Lung (tissue), 12 donors: ENCODE results near the gene IL2RG. TPM values are rescaled to one million over a fixed set of nuclear protein-coding genes. Genes with fewer than 3 reads are reported as not detected.

Source experiments
- ATAC-seq: fragments of 200-7000 bp; cut with Tn5 transposase; one replicate; pipeline ENCODE4 v1.9.1; 2020; ENCODE audit warnings: moderate number of reproducible peaks; ENCODE audit not compliant: insufficient read depth, low FRiP score
- DNase-seq, 3 donors: peaks; one replicate each; pipeline ENCODE4 v3.0.0-alpha.2; 2013 to 2017
- H3K27ac ChIP-seq, 2 donors: one replicate each; pipeline ENCODE4 v1.5.1; 2013; ENCODE audit warnings: mild to moderate bottlenecking in 2 of 2, moderate library complexity in 2 of 2, control low read depth in 1 of 2, inconsistent platforms in 1 of 2, low read depth in 1 of 2, low read length in 1 of 2
- H3K27me3 ChIP-seq, 3 donors: one replicate each; pipeline ENCODE4 v1.5.1; 2013; ENCODE audit warnings: low read length in 2 of 3; ENCODE audit not compliant: control insufficient read depth in 3 of 3, insufficient read depth in 3 of 3
- H3K36me3 ChIP-seq, 4 donors: one replicate each; pipeline ENCODE4 v1.5.1; 2013; ENCODE audit warnings: low read length in 4 of 4, mild to moderate bottlenecking in 1 of 4, moderate library complexity in 1 of 4; ENCODE audit not compliant: control insufficient read depth in 4 of 4, insufficient read depth in 4 of 4
- H3K4me1 ChIP-seq, 5 donors: one replicate each; pipeline ENCODE4 v1.5.1; 2013; ENCODE audit warnings: low read length in 5 of 5, mild to moderate bottlenecking in 2 of 5, moderate library complexity in 1 of 5; ENCODE audit not compliant: control insufficient read depth in 5 of 5, insufficient read depth in 5 of 5
- H3K4me3 ChIP-seq: one replicate; pipeline ENCODE4 v1.5.1; 2013; ENCODE audit warnings: mild to moderate bottlenecking, control low read depth, moderate library complexity
- H3K9ac ChIP-seq, 2 donors: one replicate each; pipeline ENCODE4 v1.5.1; 2013; ENCODE audit warnings: low read length in 2 of 2, control low read depth in 1 of 2; ENCODE audit not compliant: insufficient read depth in 1 of 2
- H3K9me3 ChIP-seq, 4 donors: one replicate each; pipeline ENCODE4 v1.5.1; 2013; ENCODE audit warnings: low read length in 3 of 4, mild to moderate bottlenecking in 1 of 4, moderate library complexity in 1 of 4; ENCODE audit not compliant: control insufficient read depth in 4 of 4, insufficient read depth in 3 of 4
- WGBS, 2 donors: extraction: QIAGEN DNeasy Blood & Tissue Kit; methylation state at CpG; one replicate each; pipeline ENCODE4 v1.1.7; 2013; 5-methylcytosine and 5-hydroxymethylcytosine counted together
- polyA plus RNA-seq, 2 donors: library from polyadenylated mRNA; stranded (reverse); fragments of 200-250 nt; gene quantifications; one replicate each; pipeline ENCODE4 v1.2.1, GENCODE V29; 2013
- total RNA-seq, 2 donors: library from RNA; depleted of rRNA in 1 of 2; stranded (reverse); fragments of >200 nt in 1 of 2; gene quantifications; one replicate each; pipeline ENCODE4 v1.2.1, GENCODE V29; 2014 to 2021
- TF ChIP-seq, protein P1 (sequence below): IDR thresholded peaks from 2 replicates; pipeline ENCODE4 v1.5.1; 2012; ENCODE audit warnings: mild to moderate bottlenecking; ENCODE audit errors: control extremely low read depth, extremely low read depth
- donor health status: control.
- donor health status: control.
- donor health status: Bipolar disorder and iron deficiency.
- donor health status: healthy.
- donor health status: DM: yes; HTN: yes; CAD: no.

IL2RG gene
- total and polyA plus RNA-seq, 4 donors = 13.5 to 136 (median 19.9) TPM

DNA sequence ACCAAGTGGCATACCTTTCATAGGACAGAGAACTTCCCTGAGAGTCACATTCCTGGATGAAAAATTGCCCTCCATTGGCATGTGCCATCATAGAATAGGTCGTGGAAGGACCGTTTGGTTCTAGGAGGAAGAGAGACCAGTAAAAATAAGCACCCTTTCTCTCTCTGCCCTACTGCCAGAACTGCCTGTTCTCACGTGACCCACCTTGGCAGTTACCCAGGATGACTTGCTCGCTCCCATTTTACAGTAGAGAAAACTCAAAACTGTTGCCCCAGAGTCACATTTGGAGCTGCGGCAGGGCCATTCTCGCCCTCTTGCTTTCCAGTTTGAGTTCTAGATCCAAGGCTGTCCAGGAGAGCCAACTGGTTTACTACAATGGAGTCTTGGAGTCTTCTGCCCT lies 32.1 kb upstream of the IL2RG start:
- H3K36me3 ChIP-seq = peaks cover 0 to 6% (median 4%) of the 10 kb centered on the region in 4 donors
- H3K27me3 ChIP-seq = no peaks in the 10 kb centered on the region
- ATAC-seq (no peak), DNase-seq (peak in 2 of 3 donors; percentile 31 to 58)
- 56% methylated on average over 6 of the region's 6 CpGs for WGBS, 2 donors
- H3K4me1 ChIP-seq = peaks cover 0 to 8% (median 5%) of the 10 kb centered on the region in 5 donors
- H3K4me3 ChIP-seq = no peak overlapping the region
- no peak overlapping the region for H3K9ac ChIP-seq
- TF ChIP-seq, protein P1, sequence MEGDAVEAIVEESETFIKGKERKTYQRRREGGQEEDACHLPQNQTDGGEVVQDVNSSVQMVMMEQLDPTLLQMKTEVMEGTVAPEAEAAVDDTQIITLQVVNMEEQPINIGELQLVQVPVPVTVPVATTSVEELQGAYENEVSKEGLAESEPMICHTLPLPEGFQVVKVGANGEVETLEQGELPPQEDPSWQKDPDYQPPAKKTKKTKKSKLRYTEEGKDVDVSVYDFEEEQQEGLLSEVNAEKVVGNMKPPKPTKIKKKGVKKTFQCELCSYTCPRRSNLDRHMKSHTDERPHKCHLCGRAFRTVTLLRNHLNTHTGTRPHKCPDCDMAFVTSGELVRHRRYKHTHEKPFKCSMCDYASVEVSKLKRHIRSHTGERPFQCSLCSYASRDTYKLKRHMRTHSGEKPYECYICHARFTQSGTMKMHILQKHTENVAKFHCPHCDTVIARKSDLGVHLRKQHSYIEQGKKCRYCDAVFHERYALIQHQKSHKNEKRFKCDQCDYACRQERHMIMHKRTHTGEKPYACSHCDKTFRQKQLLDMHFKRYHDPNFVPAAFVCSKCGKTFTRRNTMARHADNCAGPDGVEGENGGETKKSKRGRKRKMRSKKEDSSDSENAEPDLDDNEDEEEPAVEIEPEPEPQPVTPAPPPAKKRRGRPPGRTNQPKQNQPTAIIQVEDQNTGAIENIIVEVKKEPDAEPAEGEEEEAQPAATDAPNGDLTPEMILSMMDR = no peak
- no peak overlapping the region for H3K27ac ChIP-seq
- H3K9me3 ChIP-seq = no peaks in the 10 kb centered on the region

DNA sequence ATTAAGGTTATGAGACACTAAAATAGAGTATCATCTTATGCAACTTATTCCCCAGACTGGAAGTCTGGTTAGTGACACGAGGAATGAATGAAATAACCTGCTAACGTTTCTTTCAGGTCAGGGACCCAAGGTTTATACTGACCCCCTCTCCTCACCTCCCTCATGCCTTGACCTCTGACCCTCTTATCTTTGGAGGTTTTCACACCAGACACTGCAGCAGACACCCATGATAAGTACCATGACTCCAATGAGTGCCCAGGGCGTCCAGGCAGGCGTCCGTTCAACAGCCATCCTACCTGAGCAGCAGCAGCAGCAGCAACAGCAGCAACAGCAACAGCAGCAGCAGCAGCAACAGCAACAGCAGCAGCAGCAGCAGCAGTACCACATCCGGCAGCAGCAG lies 29.1 kb upstream of the IL2RG start:
- H3K9ac ChIP-seq = no peak overlapping the region
- no peak overlapping the region for H3K4me3 ChIP-seq
- DNase-seq = no peak
- no peaks in the 10 kb centered on the region for H3K9me3 ChIP-seq
- peaks cover 0 to 21% (median 11%) of the 10 kb centered on the region in 4 donors for H3K36me3 ChIP-seq
- H3K4me1 ChIP-seq = peaks cover 0 to 1% (median 0%) of the 10 kb centered on the region in 5 donors
- TF ChIP-seq, protein P1 = no peak
- no peak overlapping the region for H3K27ac ChIP-seq
- ATAC-seq = no peak
- no peaks in the 10 kb centered on the region for H3K27me3 ChIP-seq
- 74 to 81% methylated on average over 6 of the region's 6 CpGs for WGBS, 2 donors

DNA sequence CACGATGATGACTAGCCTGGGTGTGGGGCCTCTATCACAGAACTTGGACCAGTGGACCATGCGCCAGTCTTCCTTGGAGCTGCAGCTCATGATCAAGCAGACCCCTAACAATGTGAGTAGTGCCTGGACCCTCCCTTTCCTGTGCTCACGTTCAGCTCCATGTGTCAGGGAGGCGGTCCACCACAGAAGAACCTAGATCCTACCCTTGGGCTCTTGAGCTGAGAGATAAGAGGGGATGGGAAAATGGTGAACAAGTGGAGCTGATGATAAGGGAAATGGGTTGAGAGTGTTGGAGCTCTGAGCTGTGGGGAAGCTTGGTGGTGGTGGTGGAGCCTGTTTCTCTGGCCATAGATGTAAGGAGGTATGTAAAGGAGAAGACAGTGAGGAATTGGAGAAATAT lies 20.1 kb upstream of the IL2RG start:
- Histone ChIP-seq H3K27me3 (no peaks in the 10 kb centered on the region), H3K9ac (no peak overlapping the region), H3K4me3 (no peak overlapping the region), H3K9me3 (peaks cover 0 to 2% (median 0%) of the 10 kb centered on the region in 4 donors), H3K27ac (no peak overlapping the region), H3K4me1 (no peaks in the 10 kb centered on the region), H3K36me3 (peaks cover 21 to 30% (median 27%) of the 10 kb centered on the region in 4 donors)
- DNase-seq (no peak), ATAC-seq (no peak)
- WGBS, 2 donors = 77 to 79% methylated on average over 4 of the region's 4 CpGs
- TF ChIP-seq, protein P1 = no peak
